IPS-18a (cell line): ENCODE results near the gene NTNG1.
"Not testable (repeated sequence)": the region's sequence is repeated elsewhere in the genome, so short reads cannot be mapped to it uniquely, and the experiment has no call there.

ENCODE experiments used
- H3K27ac ChIP-seq: one replicate; pipeline ENCODE4 v1.5.1; 2013; ENCODE audit warnings: low read length
- H3K27me3 ChIP-seq: one replicate; pipeline ENCODE4 v1.6.1; 2013; ENCODE audit warnings: mild to moderate bottlenecking, low read length; ENCODE audit not compliant: control insufficient read depth, insufficient read depth
- H3K36me3 ChIP-seq: one replicate; pipeline ENCODE4 v1.6.1; 2013; ENCODE audit warnings: low read depth, low read length; ENCODE audit not compliant: control insufficient read depth
- H3K4me1 ChIP-seq: one replicate; pipeline ENCODE4 v1.6.1; 2013; ENCODE audit warnings: low read depth, low read length; ENCODE audit not compliant: control insufficient read depth
- H3K4me3 ChIP-seq: one replicate; pipeline ENCODE4 v1.5.1; 2013; ENCODE audit warnings: low read length
- H3K9ac ChIP-seq: one replicate; pipeline ENCODE4 v1.6.1; 2013; ENCODE audit warnings: mild to moderate bottlenecking, low read length, moderate library complexity
- H3K9me3 ChIP-seq: one replicate; pipeline ENCODE4 v1.6.1; 2013; ENCODE audit warnings: low read depth, low read length; ENCODE audit not compliant: control insufficient read depth

The NTNG1 gene

DNA sequence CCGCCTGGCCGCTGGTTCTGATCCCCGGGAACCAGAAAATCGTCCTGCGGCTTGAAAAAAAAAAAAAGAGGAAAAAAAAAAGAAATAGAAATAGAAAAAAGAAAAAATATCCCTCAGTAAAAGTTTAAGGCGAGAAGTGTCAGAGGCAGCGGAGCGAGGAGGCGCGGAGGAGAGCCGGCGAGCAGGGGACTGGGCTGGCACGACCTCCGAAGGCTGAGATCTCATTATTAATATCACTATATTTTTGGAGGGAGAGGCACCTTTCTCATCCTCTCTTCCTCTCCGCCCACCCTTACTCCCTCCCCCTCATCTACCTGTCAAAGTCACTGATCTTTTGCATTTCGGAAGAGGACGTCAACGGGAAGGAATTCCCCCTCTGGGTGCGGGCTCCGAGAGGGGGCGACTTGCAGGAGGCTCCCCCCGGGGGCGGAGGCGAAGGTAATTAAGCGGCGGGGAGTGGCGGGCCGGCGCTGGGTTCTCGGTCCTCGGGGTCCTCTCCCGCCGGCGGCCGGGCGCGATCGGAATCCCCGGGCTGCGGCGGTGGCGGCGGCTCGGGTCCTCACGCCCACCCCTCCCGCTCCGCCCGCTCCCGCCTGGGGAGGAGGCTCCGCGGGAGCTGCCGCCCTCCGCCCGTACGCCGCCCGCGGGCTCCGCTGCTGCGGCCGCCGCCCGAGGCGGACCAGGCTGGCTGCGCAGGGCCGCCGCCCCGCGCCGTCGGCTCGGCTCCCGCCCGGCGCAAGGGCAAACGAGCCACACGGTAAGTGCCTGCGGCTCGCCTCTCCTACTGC is at the start of gene NTNG1:
Gene NTNG1 (plus strand): TSS at position 337 of the 788 bp plus-strand sequence.
- Histone ChIP-seq H3K9me3 (no peaks in the 10 kb centered on the region), H3K4me3 (peak within 1 kb of the TSS; percentile 74), H3K9ac (peak within 1 kb of the TSS; percentile 20), H3K4me1 (peaks cover 11% of the 10 kb centered on the region), H3K27ac (no peak within 1 kb of the TSS), H3K27me3 (peaks cover 21% of the 10 kb centered on the region), H3K36me3 (no peaks in the 10 kb centered on the region)

DNA sequence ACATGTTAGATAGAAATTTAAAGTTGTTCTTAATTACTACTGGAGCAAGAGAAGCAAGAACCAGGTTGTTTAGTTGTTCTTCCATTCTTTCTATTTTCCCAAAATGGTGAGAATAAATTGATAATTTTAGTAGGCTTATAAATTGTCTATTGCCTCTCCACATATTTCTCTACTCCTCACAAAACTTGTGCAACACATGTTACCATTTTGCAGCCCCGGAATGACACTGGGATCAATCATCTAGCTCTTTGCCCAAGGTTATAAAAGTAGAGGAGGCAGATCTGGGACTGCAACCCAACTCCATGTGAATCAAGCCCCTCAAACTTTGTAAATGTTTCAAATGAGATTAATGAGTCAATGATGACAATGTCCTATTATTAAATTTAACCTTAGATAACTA is 49.4 kb upstream of the NTNG1 start:
- Histone ChIP-seq H3K27me3 (no peaks in the 10 kb centered on the region), H3K9ac (no peak overlapping the region), H3K9me3 (no peaks in the 10 kb centered on the region), H3K27ac (no peak overlapping the region), H3K4me3 (no peak overlapping the region), H3K4me1 (no peaks in the 10 kb centered on the region), H3K36me3 (no peaks in the 10 kb centered on the region)

DNA sequence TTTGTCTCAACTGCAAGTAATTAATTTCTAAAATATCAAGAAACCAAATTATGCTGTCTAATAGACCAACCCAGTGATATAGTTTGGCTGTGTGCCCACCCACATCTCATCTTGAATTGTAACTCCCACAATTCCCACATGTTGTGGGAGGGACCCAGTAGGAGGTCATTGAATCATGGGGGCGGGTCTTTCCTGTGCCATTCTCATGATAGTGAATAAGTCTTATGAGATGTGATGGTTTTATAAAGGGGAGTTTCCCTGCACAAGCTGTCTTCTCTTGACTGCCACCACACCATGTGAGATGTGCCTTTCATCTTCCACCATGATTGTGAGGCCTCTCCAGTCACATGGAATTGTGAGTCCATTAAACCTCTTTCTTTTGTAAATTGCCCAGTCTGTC is 47.4 kb upstream of the NTNG1 start:
- not testable (repeated sequence) for H3K27ac ChIP-seq, H3K9me3 ChIP-seq, H3K36me3 ChIP-seq, H3K9ac ChIP-seq, H3K27me3 ChIP-seq, H3K4me1 ChIP-seq, H3K4me3 ChIP-seq

- H3K4me1 ChIP-seq, result no peaks in the 10 kb centered on the region
Measured at GRCh38 chr1:107095647-107096046, 45.2 kb upstream of the NTNG1 start.

GRCh38 chr1:107096690-107097089 is 44.1 kb upstream of the NTNG1 start:
- Histone ChIP-seq H3K9ac (no peak overlapping the region), H3K4me3 (no peak overlapping the region), H3K4me1 (no peaks in the 10 kb centered on the region), H3K27ac (no peak overlapping the region), H3K9me3 (no peaks in the 10 kb centered on the region), H3K27me3 (no peaks in the 10 kb centered on the region), H3K36me3 (no peaks in the 10 kb centered on the region)

More at GRCh38 chr1:107095647-107096046, 45.2 kb upstream of the NTNG1 start:
- Histone ChIP-seq H3K27ac (no peak overlapping the region), H3K9ac (no peak overlapping the region), H3K4me3 (no peak overlapping the region), H3K36me3 (no peaks in the 10 kb centered on the region), H3K27me3 (no peaks in the 10 kb centered on the region), H3K9me3 (no peaks in the 10 kb centered on the region)

DNA sequence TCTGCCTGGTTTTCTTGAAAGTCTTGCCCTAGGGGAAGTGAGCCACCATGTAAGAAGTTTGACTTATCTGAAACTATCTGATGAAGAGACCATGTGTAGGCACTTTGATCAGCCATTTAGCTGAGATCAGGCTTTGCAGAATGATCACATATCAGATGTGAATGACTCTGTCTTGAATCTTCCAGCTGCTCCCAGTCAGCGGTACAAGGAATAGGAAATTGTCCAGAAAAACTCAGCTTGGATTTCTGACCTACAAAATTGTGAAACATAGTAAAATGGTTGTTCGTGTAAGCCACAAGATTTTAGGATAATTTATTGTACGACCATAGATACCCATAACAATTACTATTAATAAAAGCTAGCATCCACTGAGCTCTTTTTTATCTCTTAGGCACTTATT is 41.9 kb upstream of the NTNG1 start:
- H3K9ac ChIP-seq, result no peak overlapping the region
- H3K27ac ChIP-seq, result no peak overlapping the region
- no peaks in the 10 kb centered on the region for H3K9me3 ChIP-seq
- no peaks in the 10 kb centered on the region for H3K27me3 ChIP-seq
- H3K36me3 ChIP-seq, result no peaks in the 10 kb centered on the region
- no peak overlapping the region for H3K4me3 ChIP-seq
- H3K4me1 ChIP-seq, result no peaks in the 10 kb centered on the region

GRCh38 chr1:107100331-107100984 is 40.4 kb upstream of the NTNG1 start:
- Histone ChIP-seq H3K36me3 (no peaks in the 10 kb centered on the region), H3K9ac (no peak overlapping the region), H3K9me3 (no peaks in the 10 kb centered on the region), H3K27me3 (no peaks in the 10 kb centered on the region), H3K27ac (no peak overlapping the region), H3K4me3 (no peak overlapping the region), H3K4me1 (no peaks in the 10 kb centered on the region)

DNA sequence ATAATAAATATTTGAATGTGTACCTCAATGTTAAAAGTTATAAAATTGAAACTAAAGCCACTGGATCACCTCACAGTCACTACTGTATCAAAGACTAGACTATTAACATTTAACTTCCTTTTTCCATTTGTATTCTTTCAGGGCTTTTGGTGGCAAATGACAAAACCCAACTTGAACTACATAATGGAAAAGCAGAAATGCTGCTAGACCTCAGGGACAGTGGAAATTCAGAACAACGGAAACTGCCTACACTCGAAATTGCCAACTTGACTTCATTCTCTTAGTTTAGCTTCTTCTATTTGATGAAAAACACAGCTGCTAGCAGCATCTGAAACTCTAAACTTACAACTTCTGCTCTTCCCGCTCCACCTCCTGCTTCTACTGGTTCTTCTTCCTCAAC is 34.9 kb upstream of the NTNG1 start:
- H3K27ac ChIP-seq, result no peak overlapping the region
- H3K4me1 ChIP-seq, result peaks cover 3% of the 10 kb centered on the region
- H3K9me3 ChIP-seq, result no peaks in the 10 kb centered on the region
- H3K36me3 ChIP-seq, result no peaks in the 10 kb centered on the region
- no peak overlapping the region for H3K9ac ChIP-seq
- H3K27me3 ChIP-seq, result no peaks in the 10 kb centered on the region
- no peak overlapping the region for H3K4me3 ChIP-seq

- H3K36me3 ChIP-seq, result no peaks in the 10 kb centered on the region
- H3K27ac ChIP-seq, result no peak overlapping the region
- no peak overlapping the region for H3K9ac ChIP-seq
- no peaks in the 10 kb centered on the region for H3K9me3 ChIP-seq
- no peak overlapping the region for H3K4me3 ChIP-seq
- peaks cover 3% of the 10 kb centered on the region for H3K4me1 ChIP-seq
- no peaks in the 10 kb centered on the region for H3K27me3 ChIP-seq
Measured at GRCh38 chr1:107110326-107110725, 30.5 kb upstream of the NTNG1 start.

DNA sequence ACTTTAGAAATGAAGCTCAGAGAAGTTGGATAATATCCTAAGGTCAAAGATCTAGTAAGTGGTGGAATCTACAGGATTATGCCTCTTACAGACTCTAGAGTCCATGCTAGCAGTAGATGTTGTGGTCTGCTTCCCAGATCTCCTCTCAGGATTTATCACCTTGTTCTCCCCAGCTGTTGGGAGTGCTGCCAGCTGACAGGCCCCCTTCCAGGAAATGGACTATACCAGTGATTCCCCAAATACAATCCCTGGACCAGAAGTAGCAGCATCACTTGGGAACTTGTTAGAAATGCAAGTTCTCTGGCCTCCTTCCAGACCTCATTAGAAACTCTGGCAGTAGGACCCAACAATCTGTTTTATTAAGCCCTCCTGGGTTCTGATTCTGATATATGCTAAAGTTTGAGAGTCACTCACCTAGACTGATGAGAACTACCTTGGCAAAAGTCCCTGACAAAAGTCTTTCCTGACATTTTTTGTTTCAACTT is 24.5 kb upstream of the NTNG1 start:
- H3K9ac ChIP-seq, result no peak overlapping the region
- no peaks in the 10 kb centered on the region for H3K27me3 ChIP-seq
- H3K9me3 ChIP-seq, result no peaks in the 10 kb centered on the region
- no peaks in the 10 kb centered on the region for H3K36me3 ChIP-seq
- H3K4me3 ChIP-seq, result no peak overlapping the region
- no peaks in the 10 kb centered on the region for H3K4me1 ChIP-seq
- no peak overlapping the region for H3K27ac ChIP-seq

GRCh38 chr1:107122225-107122624 is 18.6 kb upstream of the NTNG1 start:
- Histone ChIP-seq H3K9ac (no peak overlapping the region), H3K4me3 (no peak overlapping the region), H3K27ac (no peak overlapping the region), H3K36me3 (no peaks in the 10 kb centered on the region), H3K4me1 (no peaks in the 10 kb centered on the region), H3K27me3 (no peaks in the 10 kb centered on the region), H3K9me3 (no peaks in the 10 kb centered on the region)

DNA sequence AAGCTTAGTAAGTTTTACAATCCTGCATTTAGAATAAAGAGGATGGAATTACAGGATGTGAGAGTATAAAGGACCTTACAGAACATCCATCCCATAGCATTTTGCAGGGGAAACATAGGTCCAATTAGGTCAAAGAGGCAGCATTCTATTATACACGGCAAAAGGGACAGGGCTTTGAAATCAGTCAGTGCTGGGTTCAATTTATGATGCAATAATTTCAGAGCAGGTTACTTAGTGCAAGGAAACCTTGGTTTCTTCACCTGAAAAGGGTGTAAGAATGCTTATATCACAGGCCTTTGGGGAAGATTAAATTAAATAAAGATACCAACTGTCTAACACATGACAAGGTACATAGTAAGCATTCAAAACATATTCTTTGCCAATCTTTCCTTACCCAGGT is 17.1 kb upstream of the NTNG1 start:
- Histone ChIP-seq H3K4me1 (no peaks in the 10 kb centered on the region), H3K36me3 (no peaks in the 10 kb centered on the region), H3K4me3 (no peak overlapping the region), H3K9me3 (no peaks in the 10 kb centered on the region), H3K27me3 (no peaks in the 10 kb centered on the region), H3K9ac (no peak overlapping the region), H3K27ac (no peak overlapping the region)
